H1 (cell line): ENCODE data around the gene PRKCA. TPM values are rescaled to one million over a fixed set of nuclear protein-coding genes. Genes with fewer than 3 reads are reported as not detected.
A peak's percentile ranks its signal among the peaks of the same experiment; 100 is the strongest.

ENCODE experiments used
- CTCF ChIA-PET: fragments of 300-600 bp; sonication (Branson Sonifier 250); formaldehyde crosslinking; loops from one replicate; lab custom pipeline; 2021; ENCODE audit not compliant: partially characterized antibody; lab: Charles Lee
- POLR2A ChIA-PET: fragments of 300-600 bp; sonication (Branson Sonifier 250); formaldehyde crosslinking; loops from one replicate; lab custom pipeline; 2021; ENCODE audit warnings: inconsistent platforms; ENCODE audit not compliant: partially characterized antibody; lab: Charles Lee
- DNase-seq, 2 experiments: peaks; one replicate each; pipeline versions ENCODE4 v3.0.0 to v3.0.0-alpha.2; 2010 to 2022; ENCODE audit warnings: low spot score in 2 of 2, low read depth in 1 of 2, mixed read lengths in 1 of 2
- FAIRE-seq: peaks from 2 replicates; lab custom pipeline; 2011; peaks lifted over from hg19 to GRCh38; lab: Jason Lieb, UNC
- H2AFZ ChIP-seq: 2 replicates; pipeline ENCODE4 v1.8.1; 2012; ENCODE audit warnings: low read length, inconsistent platforms
- H2AK5ac ChIP-seq: 2 replicates; pipeline ENCODE4 v1.6.1; 2013; ENCODE audit warnings: low read depth, low read length
- H2BK120ac ChIP-seq: replicated peaks from 2 replicates; pipeline ENCODE3; 2013; ENCODE audit warnings: low read depth, low read length, inconsistent platforms
- H2BK12ac ChIP-seq: 2 replicates; pipeline ENCODE4 v1.6.1; 2013; ENCODE audit warnings: low read depth, low read length
- H2BK15ac ChIP-seq: 2 replicates; pipeline ENCODE4 v1.6.1; 2013; ENCODE audit warnings: low read length
- H2BK20ac ChIP-seq: 2 replicates; pipeline ENCODE4 v1.6.1; 2013; ENCODE audit warnings: low read length
- H2BK5ac ChIP-seq: 2 replicates; pipeline ENCODE4 v1.6.1; 2013; ENCODE audit warnings: low read depth, low read length
- H3K14ac ChIP-seq: 2 replicates; pipeline ENCODE4 v1.6.1; 2013; ENCODE audit warnings: inconsistent platforms; ENCODE audit not compliant: insufficient read length
- H3K18ac ChIP-seq: 2 replicates; pipeline ENCODE4 v1.6.1; 2013; ENCODE audit warnings: low read length; ENCODE audit errors: extremely low read depth
- H3K23ac ChIP-seq: 2 replicates; pipeline ENCODE4 v1.6.1; 2013; ENCODE audit warnings: inconsistent platforms; ENCODE audit not compliant: insufficient read length
- H3K23me2 ChIP-seq: 2 replicates; pipeline ENCODE4 v1.6.1; 2013; ENCODE audit warnings: low read depth, low read length
- H3K27ac ChIP-seq: 2 replicates; pipeline ENCODE4 v1.6.1; 2011; ENCODE audit warnings: low read depth, low read length, inconsistent platforms
- H3K27me3 ChIP-seq, 4 experiments: replicated peaks in 1 of 4; 1 replicate in 1 of 4; 2 replicates in 3 of 4; pipeline versions ENCODE4 v1.6.1 to v1.8.1; 2011 to 2013; ENCODE audit warnings: low read length in 3 of 4, mild to moderate bottlenecking in 3 of 4, inconsistent platforms in 2 of 4, mixed read lengths in 2 of 4, moderate library complexity in 1 of 4; ENCODE audit not compliant: control insufficient read depth in 3 of 4, insufficient read depth in 3 of 4; ENCODE audit errors: extremely low read depth in 1 of 4
- H3K36me3 ChIP-seq, 4 experiments: 2 replicates each; pipeline versions ENCODE4 v1.6.1 to v1.8.1; 2011 to 2013; ENCODE audit warnings: mild to moderate bottlenecking in 4 of 4, low read length in 3 of 4, moderate library complexity in 2 of 4, control low read depth in 1 of 4, inconsistent platforms in 1 of 4; ENCODE audit not compliant: insufficient read depth in 4 of 4, control insufficient read depth in 2 of 4
- H3K4ac ChIP-seq: replicated peaks from 2 replicates; pipeline ENCODE3; 2013; ENCODE audit warnings: low read length, low read depth, mixed read lengths, inconsistent platforms; ENCODE audit not compliant: insufficient read length
- H3K4me1 ChIP-seq, 4 experiments: replicated peaks in 1 of 4; 1 replicate in 1 of 4; 2 replicates in 3 of 4; pipeline versions ENCODE4 v1.6.1 to v1.8.1; 2011 to 2013; ENCODE audit warnings: low read length in 3 of 4, inconsistent platforms in 2 of 4, mixed read lengths in 1 of 4; ENCODE audit not compliant: insufficient read depth in 4 of 4, control insufficient read depth in 3 of 4
- H3K4me2 ChIP-seq, 2 experiments: 2 replicates each; pipeline versions ENCODE4 v1.6.1 to v1.8.1; 2011 to 2013; ENCODE audit warnings: low read depth in 2 of 2, low read length in 2 of 2, control low read depth in 1 of 2, inconsistent platforms in 1 of 2, mild to moderate bottlenecking in 1 of 2; ENCODE audit not compliant: insufficient read depth in 1 of 2
- H3K4me3 ChIP-seq, 4 experiments: fragments of 200-600, 300-600 bp in 1 of 4; sonication (generic), shearing (Covaris generic), sonication (Bioruptor Twin) in 1 of 4; 2 replicates each; pipeline versions ENCODE4 v1.5.1 to v1.8.1; 2011 to 2016; ENCODE audit warnings: low read length in 4 of 4, low read depth in 3 of 4, control low read depth in 2 of 4, inconsistent platforms in 2 of 4, mild to moderate bottlenecking in 2 of 4, mixed read lengths in 1 of 4, moderate library complexity in 1 of 4; ENCODE audit not compliant: insufficient read depth in 2 of 4; ENCODE audit errors: extremely low read depth in 1 of 4
- H3K56ac ChIP-seq: replicated peaks from 2 replicates; pipeline ENCODE3; 2013; ENCODE audit warnings: low read depth, mild to moderate bottlenecking, mixed read lengths, low read length, inconsistent platforms; ENCODE audit not compliant: insufficient read length
- H3K79me1 ChIP-seq: 2 replicates; pipeline ENCODE4 v1.6.1; 2013; ENCODE audit warnings: low read depth, low read length, control low read depth
- H3K79me2 ChIP-seq, 2 experiments: 2 replicates each; pipeline versions ENCODE4 v1.6.1 to v1.8.1; 2012 to 2013; ENCODE audit warnings: low read length in 2 of 2, mild to moderate bottlenecking in 2 of 2, inconsistent platforms in 1 of 2; ENCODE audit not compliant: insufficient read depth in 2 of 2, control insufficient read depth in 1 of 2
- H3K9ac ChIP-seq, 4 experiments: replicated peaks in 1 of 4; 1 replicate in 1 of 4; 2 replicates in 3 of 4; pipeline versions ENCODE4 v1.6.1 to v1.8.1; 2011 to 2013; ENCODE audit warnings: low read depth in 3 of 4, low read length in 3 of 4, control low read depth in 2 of 4, mild to moderate bottlenecking in 2 of 4, moderate library complexity in 2 of 4, inconsistent platforms in 1 of 4; ENCODE audit errors: extremely low read depth in 1 of 4
- H3K9me3 ChIP-seq, 2 experiments: 2 replicates each; pipeline versions ENCODE4 v1.6.1 to v1.8.1; 2012 to 2013; ENCODE audit warnings: mild to moderate bottlenecking in 2 of 2, moderate library complexity in 2 of 2, control low read depth in 1 of 2, inconsistent platforms in 1 of 2, low read depth in 1 of 2, low read length in 1 of 2, mixed read lengths in 1 of 2; ENCODE audit not compliant: insufficient read depth in 2 of 2
- H4K20me1 ChIP-seq, 2 experiments: replicated peaks in 1 of 2; 2 replicates each; pipeline versions ENCODE3 to v1.8.1; 2011 to 2013; ENCODE audit warnings: inconsistent platforms in 2 of 2, low read length in 2 of 2, mild to moderate bottlenecking in 1 of 2; ENCODE audit not compliant: insufficient read depth in 2 of 2, control insufficient read depth in 1 of 2
- H4K5ac ChIP-seq: 2 replicates; pipeline ENCODE4 v1.6.1; 2013; ENCODE audit warnings: low read length, low read depth, mixed read lengths, inconsistent platforms; ENCODE audit not compliant: insufficient read length
- H4K8ac ChIP-seq: 2 replicates; pipeline ENCODE4 v1.8.0; 2013; ENCODE audit warnings: mild to moderate bottlenecking, moderate library complexity, low read length, inconsistent platforms; ENCODE audit not compliant: insufficient read depth; ENCODE audit errors: extremely low read depth
- H4K91ac ChIP-seq: replicated peaks from 2 replicates; pipeline ENCODE3; 2013; ENCODE audit warnings: low read length, mixed read lengths, inconsistent platforms; ENCODE audit not compliant: insufficient read length
- BCL11A ChIP-seq, 2 experiments: IDR thresholded peaks; one replicate each; pipeline ENCODE4 v1.6.1; 2011; ENCODE audit warnings: low read depth in 2 of 2, low read length in 2 of 2, mild to moderate bottlenecking in 2 of 2
- CREB1 ChIP-seq: IDR thresholded peaks from 2 replicates; pipeline ENCODE4 v1.6.1; 2012; ENCODE audit warnings: inconsistent platforms
- HDAC2 ChIP-seq, 2 experiments: fragments of 300-600 bp in 1 of 2; sonication (generic) in 1 of 2; IDR thresholded peaks; 2 replicates each; pipeline ENCODE4 v1.6.1; 2011 to 2012; ENCODE audit warnings: low read depth in 2 of 2, low read length in 2 of 2, mild to moderate bottlenecking in 2 of 2, moderate library complexity in 2 of 2, borderline replicate concordance in 1 of 2, inconsistent platforms in 1 of 2
- JUND ChIP-seq: IDR thresholded peaks from 2 replicates; pipeline ENCODE4 v1.6.1; 2011; ENCODE audit warnings: mild to moderate bottlenecking, improper control_type of control experiment, low read length
- KDM5A ChIP-seq: fragments of 200-600 bp; IDR thresholded peaks from 2 replicates; pipeline ENCODE4 v1.7.1; 2012; ENCODE audit warnings: mild to moderate bottlenecking, low read length, inconsistent platforms, mixed read lengths
- PHF8 ChIP-seq: fragments of 200-600 bp; sonication (generic); conservative IDR thresholded peaks from 2 replicates; pipeline ENCODE4 v1.7.1; 2012; ENCODE audit warnings: low read depth, mild to moderate bottlenecking, inconsistent platforms, low read length, moderate library complexity
- POLR2AphosphoS5 ChIP-seq: IDR thresholded peaks from 2 replicates; pipeline ENCODE4 v1.6.1; 2011; ENCODE audit warnings: low read depth, low read length
- RBBP5 ChIP-seq: IDR thresholded peaks from 2 replicates; pipeline ENCODE4 v1.7.1; 2012; ENCODE audit warnings: low read depth, mild to moderate bottlenecking, inconsistent platforms, low read length, moderate library complexity, borderline replicate concordance
- WGBS, 2 experiments: shearing (Covaris generic) in 1 of 2; methylation state at CpG; one replicate each; pipeline versions ENCODE4 v1.1.6 to v1.1.7; 2013 to 2015; ENCODE audit warnings: low lambda C conversion rate in 2 of 2, mixed read lengths in 2 of 2, inconsistent platforms in 1 of 2, low coverage in 1 of 2, missing lambda C conversion rate in 1 of 2; ENCODE audit not compliant: insufficient replicate concordance in 2 of 2, insufficient coverage in 1 of 2, insufficient read length in 1 of 2; ENCODE audit errors: extremely low coverage in 1 of 2, missing lambda C conversion rate in 1 of 2; 5-methylcytosine and 5-hydroxymethylcytosine counted together
- polyA plus RNA-seq, 7 experiments: library from polyadenylated mRNA; depleted of rRNA in 3 of 7; stranded (reverse) in 5 of 7; unstranded in 2 of 7; fragments of >200 nt in 5 of 7; fragments of 200-250 nt in 2 of 7; gene quantifications; 1 replicate in 5 of 7; 2 replicates in 1 of 7; 4 replicates in 1 of 7; pipeline versions ENCODE4 v1.2.1 to v1.2.3, GENCODE V29; 2011 to 2013; ENCODE audit warnings: missing spikeins in 2 of 7, mixed read lengths in 2 of 7
- total RNA-seq: library from RNA; stranded (reverse); fragmentation: NEBNext Ultra II Directional; extraction: Animal tissue kit (Norgen Biotek cat#: 25700); gene quantifications from 2 replicates; pipeline ENCODE4 v1.2.1, GENCODE V29; 2021

Gene PRKCA
- total and polyA plus RNA-seq, 2 of the 8 experiments (the other 6 are each of a cell fraction or from before 2014, with no cell fraction given): 5.8 to 17.8 TPM

DNA sequence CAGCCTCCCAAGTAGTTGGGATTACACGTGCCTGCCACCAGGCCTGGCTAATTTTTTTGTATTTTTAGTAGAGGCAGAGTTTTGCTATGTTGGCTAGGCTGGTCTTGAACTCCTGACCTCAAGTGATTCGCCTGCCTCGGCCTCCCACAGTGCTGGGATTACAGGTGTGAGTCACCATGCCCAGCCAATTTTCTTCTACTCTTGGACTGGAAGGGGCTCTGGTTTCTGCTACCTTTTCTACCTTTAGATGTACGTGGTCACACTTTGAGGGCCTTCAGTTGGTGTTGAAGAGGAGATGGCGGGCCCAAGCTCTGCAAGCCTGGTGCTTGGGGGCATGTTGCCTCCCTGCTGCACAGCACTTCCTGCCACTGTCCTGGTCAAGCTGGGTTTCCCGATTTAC lies 173.6 kb downstream of the PRKCA start:
- WGBS, 2 experiments: 79% methylated on average over 6 of the region's 6 CpGs; no CpG with 5 or more reads in 1 of the 2 experiments
- FAIRE-seq: no peak
- CTCF ChIA-PET: interaction anchor here (2.1 kb wide), 1 partner anchor 8 kb away, joined by 19 read pairs; no protein-coding TSS in a partner anchor

More for the DNA sequence above, 173.6 kb downstream of the PRKCA start:
- Histone ChIP-seq H2BK120ac (no peak overlapping the region), H4K20me1 (peaks cover 0 to 1% of the 10 kb centered on the region in 2 experiments), H3K9me3 (no peaks in the 10 kb centered on the region), H3K4me2 (no peak overlapping the region; a peak in 1 of 4 replicates), H3K27ac (no peak overlapping the region; the same call in 1 of the 2 replicates), H2BK12ac (peak overlapping the region; percentile 55; the same call in 1 of the 2 replicates), H4K5ac (no peak overlapping the region), H2BK15ac (peak overlapping the region; percentile 99; the same call in 1 of the 2 replicates), H3K18ac (peak overlapping the region; percentile 53), H3K4me1 (peaks cover 4 to 23% (median 19%) of the 10 kb centered on the region in 4 experiments), H3K36me3 (no peaks in the 10 kb centered on the region), H3K4me3 (no peak overlapping the region; a peak in 1 of 8 replicates), H3K79me2 (peaks cover 0 to 3% of the 10 kb centered on the region in 2 experiments; a peak in 2 of 4 replicates), H3K4ac (peak overlapping the region; percentile 45), H2AFZ (no peak overlapping the region), H3K27me3 (no peaks in the 10 kb centered on the region), H4K8ac (no peak overlapping the region), H3K23me2 (0 out of 2 replicates have a peak, but pooled peaks cover 4% of the 10 kb centered on the region), H2AK5ac (peak overlapping the region; percentile 79; the same call in 1 of the 2 replicates), H3K9ac (no peak overlapping the region), H3K79me1 (no peaks in the 10 kb centered on the region; the same call in 1 of the 2 replicates), H3K23ac (no peak overlapping the region), H3K14ac (no peak overlapping the region), H4K91ac (peak overlapping the region; percentile 87), H2BK5ac (0 out of 2 replicates have a peak overlapping the region, but pooled peaks have one; percentile 6), H3K56ac (no peak overlapping the region), H2BK20ac (no peak overlapping the region)
- POLR2A ChIA-PET: interaction anchor here (1.3 kb wide), 1 partner anchor 16 kb away, joined by 3 read pairs; no protein-coding TSS in a partner anchor
- no peak for DNase-seq
- TF ChIP-seq PHF8: no peak
- TF ChIP-seq RBBP5: no peak
- TF ChIP-seq BCL11A (IDR thresholded peaks at IDR 0.05; ENCODE audit: low read depth in 2 of 2, low read length in 2 of 2): no peak
- no peak for TF ChIP-seq JUND
- TF ChIP-seq CREB1: no peak
- TF ChIP-seq HDAC2 (IDR thresholded peaks at IDR 0.05; ENCODE audit: borderline replicate concordance in 1 of 2, low read depth in 2 of 2, low read length in 2 of 2): no peak
- no peak for TF ChIP-seq POLR2AphosphoS5
- no peak for TF ChIP-seq KDM5A
